GM21381 (cell line): Measurements from ENCODE around the gene NTM.
"Not testable (repeated sequence)": the region's sequence is repeated elsewhere in the genome, so short reads cannot be mapped to it uniquely, and the experiment has no call there.

Experiments used
- ATAC-seq: cut with Tn5 transposase; IDR thresholded peaks from one replicate; pipeline ENCODE4 v1.9.1; 2021; ENCODE audit warnings: mild to moderate bottlenecking, moderate library complexity; ENCODE audit not compliant: unreplicated experiment

The NTM gene

DNA sequence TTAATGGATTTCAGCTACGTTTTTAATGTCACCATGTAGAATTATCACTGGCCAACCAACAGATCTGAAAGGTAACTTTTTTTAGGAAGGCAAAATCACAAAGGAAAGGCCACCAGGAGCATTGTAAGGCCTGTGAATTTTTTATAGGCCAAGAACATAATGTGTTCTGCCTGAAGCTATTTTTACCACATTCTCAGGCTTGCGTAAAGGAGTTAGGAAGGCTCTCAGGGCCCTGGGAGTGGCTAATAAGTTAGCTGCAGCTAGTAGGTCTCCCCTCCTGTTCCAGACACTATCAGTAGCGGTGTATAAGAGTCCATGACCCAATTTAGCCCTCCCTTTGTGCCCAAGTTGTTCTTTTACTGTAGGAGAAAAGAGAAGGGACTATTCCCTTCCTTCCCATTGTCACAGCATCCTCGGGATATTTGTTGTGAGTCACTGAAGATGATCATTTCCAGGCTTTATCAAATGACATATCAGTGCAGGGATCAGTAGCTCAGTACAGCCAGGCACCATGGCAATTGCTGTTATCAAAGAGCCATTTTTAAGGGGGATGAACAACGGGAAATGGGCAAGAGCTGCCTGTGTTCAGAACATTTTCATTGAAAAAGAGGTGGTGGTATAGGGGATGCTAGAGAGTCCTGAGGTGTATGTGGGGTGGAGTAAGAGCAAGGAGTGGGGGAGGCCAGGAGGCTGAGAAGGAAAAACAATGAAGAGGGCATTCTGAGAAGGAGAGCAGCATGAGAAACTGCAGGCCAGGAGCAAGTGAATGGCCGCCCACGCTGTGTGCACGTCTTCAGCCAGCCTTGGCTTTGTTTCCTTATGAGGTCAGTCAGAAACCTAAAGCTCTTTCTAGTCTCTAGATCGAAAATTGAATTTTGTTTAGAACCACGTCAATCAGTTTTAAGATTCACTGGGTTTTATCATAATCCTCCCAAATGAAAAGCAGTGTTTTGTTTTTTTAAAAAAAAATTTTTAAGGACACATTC is 940.3 kb downstream of the NTM start:
- no peak for ATAC-seq

DNA sequence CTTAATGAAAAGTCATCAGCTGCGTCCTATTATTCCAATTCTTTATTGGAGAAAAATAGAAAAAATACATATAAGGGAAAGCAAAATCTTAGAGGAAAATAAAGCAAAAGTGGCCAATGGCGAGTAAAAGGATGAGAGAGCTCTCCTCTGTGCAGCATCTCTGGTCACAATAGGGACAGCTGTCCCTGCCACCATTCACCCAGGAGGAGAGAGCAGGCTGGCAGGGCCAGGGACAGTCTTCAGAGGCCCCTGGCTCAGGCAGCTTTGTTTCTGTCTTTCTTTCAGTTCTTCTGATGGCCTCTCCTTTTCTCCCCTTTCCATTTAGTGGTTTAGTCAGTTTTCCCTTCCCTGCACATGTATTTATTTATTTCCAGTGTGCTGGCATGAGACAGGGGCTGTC is 941.3 kb downstream of the NTM start:
- no peak for ATAC-seq

GRCh38 chr11:132312161-132312560 is 941.7 kb downstream of the NTM start:
- no peak for ATAC-seq

DNA sequence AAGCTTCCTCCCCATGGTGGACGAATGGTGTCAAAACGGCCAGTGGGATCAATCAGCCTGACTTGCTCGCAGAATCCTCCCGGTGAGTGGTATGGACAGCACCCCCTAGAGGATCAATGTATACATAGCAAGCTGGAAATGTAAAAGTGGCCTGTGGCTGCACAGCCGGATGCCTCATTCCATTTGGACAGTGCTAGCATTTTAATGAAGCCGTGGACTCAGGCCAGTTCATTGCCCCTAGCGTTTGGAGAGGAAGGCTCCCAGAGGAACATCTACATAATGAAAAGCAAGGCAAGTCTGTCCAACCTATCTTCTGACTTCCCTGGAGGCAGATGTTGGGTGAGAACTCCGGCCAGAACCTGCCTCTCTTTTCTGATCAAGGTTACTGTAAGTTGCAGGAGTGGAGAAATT is 942.3 kb downstream of the NTM start:
- no peak for ATAC-seq

GRCh38 chr11:132314911-132315455 is 944.6 kb downstream of the NTM start:
- no peak for ATAC-seq

- no peak for ATAC-seq
These were observed 945.3 kb downstream of the NTM start for GRCh38 chr11:132315696-132316095.

DNA sequence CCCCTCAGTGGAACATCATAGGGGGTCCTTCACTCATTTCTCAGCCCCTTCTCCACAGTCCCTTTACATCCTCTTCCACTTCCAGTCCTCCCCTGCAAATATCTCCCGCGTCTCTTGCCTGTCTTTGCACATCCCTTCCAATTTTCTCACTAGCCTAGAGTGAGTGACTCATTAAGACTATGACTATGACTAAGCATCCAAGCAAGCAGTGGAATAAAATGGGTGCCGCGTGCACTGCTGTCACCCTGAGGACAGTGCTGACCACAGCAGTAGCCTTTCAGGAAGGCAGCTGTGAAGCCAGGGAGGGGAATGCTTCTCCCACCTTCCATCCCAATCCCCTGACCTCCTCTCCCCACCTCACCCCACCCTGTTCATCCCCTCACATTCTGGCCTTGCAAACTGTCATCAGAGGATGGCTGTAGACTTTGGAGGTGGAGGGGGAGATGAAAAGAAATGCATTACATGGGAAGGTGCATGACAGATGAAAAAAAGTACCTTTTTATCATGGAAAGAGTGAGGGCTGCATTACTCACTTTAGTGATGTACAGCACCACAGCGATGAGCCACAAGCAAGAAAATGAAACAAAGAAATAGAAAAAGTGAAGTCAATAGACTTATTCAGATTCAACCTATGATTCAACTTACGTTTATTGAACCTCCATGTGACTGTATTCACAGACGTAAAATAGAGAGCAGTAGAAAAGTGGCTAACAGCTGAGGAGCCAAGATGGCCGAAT is 948.2 kb downstream of the NTM start:
- ATAC-seq: no peak

GRCh38 chr11:132319419-132319818 is 949.0 kb downstream of the NTM start:
- ATAC-seq: not testable (repeated sequence)

DNA sequence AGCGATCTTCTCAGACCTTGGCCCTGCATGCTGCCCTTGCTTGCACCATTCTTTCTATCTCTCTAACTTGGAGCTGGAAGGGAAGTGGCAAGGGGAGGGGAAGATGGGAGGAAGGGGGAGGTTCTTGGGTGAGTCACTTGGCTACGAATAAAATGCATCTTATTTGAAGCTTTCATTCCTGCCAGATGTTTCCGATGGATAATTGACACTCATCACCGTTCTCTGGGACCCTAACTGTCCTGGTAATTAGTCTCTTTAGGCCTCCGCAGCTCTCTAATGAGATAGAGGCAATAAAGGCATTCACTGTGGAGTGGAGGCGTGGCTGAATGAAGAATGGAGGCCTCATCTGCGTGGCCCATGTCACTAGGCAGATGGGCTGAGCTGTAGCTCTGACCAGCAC is 960.1 kb downstream of the NTM start:
- no peak for ATAC-seq

GRCh38 chr11:132332521-132332920 is 962.1 kb downstream of the NTM start:
- ATAC-seq: no peak

DNA sequence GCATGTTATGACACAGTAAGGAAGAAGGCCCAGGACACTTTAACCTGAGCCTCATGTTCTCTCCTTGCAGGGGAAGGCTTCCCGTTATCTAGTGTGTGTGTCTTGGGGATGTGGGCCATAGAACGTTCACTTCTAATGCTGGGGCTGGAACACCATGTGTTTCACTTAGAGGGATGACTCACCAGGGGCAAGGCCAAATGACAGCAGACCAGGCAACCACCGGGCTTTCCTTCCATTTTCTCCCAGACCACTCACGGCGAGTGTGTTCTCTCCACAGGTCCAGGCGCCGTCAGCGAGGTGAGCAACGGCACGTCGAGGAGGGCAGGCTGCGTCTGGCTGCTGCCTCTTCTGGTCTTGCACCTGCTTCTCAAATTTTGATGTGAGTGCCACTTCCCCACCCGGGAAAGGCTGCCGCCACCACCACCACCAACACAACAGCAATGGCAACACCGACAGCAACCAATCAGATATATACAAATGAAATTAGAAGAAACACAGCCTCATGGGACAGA is 964.4 kb downstream of the NTM start:
- ATAC-seq: no peak

DNA sequence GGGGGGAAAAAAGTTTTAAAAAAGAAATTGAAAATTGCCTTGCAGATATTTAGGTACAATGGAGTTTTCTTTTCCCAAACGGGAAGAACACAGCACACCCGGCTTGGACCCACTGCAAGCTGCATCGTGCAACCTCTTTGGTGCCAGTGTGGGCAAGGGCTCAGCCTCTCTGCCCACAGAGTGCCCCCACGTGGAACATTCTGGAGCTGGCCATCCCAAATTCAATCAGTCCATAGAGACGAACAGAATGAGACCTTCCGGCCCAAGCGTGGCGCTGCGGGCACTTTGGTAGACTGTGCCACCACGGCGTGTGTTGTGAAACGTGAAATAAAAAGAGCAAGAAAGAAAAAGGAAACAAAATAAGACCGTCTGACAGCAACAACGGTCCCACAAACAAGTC is 964.9 kb downstream of the NTM start:
- ATAC-seq: no peak

GRCh38 chr11:132336781-132337535 is 966.5 kb downstream of the NTM start:
- no peak for ATAC-seq

- no peak for ATAC-seq
These were observed 967.5 kb downstream of the NTM start for GRCh38 chr11:132337819-132338416.

- no peak for ATAC-seq
These were observed 972.0 kb downstream of the NTM start for GRCh38 chr11:132342408-132342807.

DNA sequence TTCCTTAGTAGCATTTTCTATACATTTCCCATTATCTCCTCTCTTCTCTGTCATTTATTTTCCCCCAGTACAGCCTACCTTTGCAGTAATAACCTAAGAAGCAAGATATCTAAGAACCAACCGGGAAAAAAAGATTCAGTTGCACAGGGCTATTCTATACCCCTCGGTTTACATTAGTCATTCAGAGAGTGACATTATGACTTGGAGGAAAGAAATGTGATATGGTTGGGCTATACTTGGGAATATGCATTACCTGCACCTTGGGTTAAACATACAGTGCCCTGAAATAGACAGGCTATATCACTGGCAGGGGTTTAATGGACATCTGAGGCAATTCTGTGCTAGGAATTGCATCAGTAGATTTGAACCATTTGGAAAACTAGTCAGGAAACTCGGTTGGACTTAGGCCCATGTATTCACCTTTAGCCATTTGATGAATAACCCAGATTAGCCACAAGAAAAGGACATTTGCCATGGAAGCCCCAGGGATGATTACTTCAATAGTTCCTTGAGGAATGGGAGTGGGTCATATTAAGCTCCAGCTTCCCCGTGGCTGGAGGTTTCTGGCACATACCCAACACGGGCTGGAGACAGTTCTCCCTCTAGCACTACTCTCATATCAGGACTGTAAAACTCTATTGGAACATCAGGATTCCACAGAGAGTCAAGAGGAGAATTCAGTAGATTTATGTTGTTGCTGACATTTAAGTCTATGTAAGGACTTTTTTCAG is 973.2 kb downstream of the NTM start:
- no peak for ATAC-seq

- no peak for ATAC-seq
These were observed 976.2 kb downstream of the NTM start for GRCh38 chr11:132346558-132347148.

DNA sequence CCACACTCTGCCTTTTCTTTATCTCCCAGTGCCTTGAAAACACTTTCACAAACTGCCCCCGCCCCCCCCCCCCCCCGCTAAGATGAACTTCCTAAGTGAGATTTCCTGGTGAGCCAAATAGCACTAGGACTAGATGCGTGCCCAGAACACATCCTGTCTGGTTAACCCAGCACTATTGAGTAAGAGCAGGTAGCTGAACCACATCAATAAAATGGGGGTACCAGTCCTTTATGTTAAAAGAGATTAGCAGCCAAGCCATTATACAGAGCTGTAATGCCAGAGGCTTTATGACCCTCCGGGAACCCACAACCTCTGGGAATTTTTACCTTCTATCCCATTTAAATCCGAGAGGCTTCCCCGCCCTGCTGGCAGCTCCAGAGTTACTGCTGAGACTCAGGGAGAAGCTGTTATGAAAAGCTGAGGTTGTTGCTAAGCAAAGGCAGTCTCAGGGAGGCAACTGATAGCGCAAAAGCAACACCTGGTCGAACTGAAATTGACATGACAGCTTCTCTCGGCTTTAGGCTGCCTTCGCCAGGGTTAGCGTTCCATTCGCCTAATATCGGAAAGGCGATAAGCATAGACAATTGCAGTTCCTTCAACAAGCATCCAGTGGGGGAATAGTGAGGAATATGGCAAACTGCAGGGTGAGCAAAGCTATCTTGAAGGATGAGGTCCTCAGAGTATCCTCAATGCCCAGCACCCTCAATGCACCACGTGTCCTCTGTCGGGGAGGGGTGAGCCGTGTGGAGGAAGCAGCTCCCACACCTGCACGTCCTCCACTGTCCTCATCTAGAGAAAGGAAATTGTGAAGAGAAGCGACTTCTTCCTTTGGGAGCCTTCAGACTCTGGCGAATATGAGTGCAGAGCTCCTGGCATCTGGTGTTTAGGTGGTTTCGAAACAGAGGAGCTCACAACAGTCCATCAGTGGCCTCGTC is 977.0 kb downstream of the NTM start:
- no peak for ATAC-seq
